LNCAP (cell line): Measurements from ENCODE around the gene TELO2.

Experiments
- TF ChIP-seq, protein P1 (sequence below): fragments of 450-650 bp; IDR thresholded peaks from 2 replicates; pipeline ENCODE4 v1.5.1; 2017; ENCODE audit warnings: mild to moderate bottlenecking

TELO2 gene

DNA sequence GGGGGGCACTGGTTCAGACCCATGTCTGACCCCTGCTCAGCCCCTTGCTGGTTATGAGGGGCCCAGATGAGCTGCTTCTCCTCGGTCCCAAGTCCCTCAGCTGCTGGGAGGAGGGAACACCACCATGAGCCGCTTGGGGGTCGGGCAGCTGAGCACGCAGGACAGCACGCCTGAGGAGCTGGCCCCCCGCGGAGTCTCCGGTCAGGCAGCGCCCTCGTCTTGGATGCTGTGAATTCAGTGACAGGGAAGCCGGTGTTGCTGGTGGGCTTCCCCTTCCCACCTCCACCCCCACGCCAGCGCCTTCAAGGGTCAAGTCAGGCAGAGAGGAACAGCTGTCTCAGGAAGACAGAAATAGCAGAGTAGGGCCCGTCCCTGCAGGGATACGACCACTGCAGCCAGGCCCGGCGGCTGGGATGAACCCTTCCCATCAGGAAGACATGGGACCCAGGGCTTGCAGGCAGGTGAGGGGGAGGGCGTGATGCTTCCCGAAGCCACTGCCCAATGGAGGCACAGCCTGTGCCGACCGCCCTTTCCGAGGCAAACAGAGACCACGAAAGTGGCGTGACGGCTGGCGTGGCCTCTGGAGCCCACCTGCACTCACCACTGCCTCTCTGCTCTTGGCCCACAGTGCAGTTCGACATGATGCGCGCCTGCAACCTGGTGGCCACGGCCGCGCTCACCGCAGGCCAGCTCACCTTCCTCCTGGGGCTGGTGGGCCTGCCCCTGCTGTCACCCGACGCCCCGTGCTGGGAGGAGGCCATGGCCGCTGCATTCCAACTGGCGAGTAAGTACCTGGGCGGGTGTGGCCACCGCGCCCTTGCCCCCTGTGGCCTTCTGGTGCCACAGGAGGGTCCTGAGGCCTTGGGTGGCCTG is 48.4 kb downstream of the TELO2 start:
- TF ChIP-seq, protein P1, sequence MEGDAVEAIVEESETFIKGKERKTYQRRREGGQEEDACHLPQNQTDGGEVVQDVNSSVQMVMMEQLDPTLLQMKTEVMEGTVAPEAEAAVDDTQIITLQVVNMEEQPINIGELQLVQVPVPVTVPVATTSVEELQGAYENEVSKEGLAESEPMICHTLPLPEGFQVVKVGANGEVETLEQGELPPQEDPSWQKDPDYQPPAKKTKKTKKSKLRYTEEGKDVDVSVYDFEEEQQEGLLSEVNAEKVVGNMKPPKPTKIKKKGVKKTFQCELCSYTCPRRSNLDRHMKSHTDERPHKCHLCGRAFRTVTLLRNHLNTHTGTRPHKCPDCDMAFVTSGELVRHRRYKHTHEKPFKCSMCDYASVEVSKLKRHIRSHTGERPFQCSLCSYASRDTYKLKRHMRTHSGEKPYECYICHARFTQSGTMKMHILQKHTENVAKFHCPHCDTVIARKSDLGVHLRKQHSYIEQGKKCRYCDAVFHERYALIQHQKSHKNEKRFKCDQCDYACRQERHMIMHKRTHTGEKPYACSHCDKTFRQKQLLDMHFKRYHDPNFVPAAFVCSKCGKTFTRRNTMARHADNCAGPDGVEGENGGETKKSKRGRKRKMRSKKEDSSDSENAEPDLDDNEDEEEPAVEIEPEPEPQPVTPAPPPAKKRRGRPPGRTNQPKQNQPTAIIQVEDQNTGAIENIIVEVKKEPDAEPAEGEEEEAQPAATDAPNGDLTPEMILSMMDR, result no peak

DNA sequence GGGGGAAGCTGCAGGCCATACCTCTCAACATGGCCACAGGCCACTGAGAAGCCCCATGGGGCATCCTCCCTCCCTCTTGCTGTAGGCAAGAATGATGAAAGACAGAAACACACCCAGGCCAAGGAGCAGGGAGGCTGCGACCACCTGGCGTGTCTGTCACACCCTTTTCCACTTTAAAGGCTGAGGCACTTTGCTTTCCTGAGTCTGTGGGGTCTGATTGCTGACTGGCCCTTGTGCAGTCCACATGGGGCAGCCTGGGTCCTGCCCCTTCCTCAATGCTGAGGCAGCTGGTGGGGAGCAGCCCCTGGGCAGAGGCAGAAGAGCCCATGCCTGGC is 49.0 kb downstream of the TELO2 start:
- TF ChIP-seq, protein P1, result no peak

DNA sequence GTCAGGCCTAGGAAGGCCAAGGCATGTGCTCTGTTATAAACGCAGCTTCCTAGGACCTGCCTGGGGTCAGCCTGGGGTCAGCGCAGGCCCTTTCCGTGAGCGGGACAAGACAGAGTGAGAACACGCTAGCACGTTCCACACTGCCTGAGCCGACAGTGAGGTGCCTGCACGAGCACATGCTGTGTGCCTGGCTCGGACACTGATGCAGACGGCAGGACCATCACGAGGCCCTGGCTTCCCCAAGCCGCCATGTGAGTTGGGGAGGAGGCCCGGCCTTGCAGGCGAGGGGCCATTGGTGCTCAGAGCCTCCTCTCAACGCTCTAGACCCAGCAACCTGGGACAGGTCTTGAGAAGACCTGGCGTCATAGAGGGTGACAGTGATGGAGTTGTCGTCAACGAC is 49.4 kb downstream of the TELO2 start:
- TF ChIP-seq, protein P1, result no peak

DNA sequence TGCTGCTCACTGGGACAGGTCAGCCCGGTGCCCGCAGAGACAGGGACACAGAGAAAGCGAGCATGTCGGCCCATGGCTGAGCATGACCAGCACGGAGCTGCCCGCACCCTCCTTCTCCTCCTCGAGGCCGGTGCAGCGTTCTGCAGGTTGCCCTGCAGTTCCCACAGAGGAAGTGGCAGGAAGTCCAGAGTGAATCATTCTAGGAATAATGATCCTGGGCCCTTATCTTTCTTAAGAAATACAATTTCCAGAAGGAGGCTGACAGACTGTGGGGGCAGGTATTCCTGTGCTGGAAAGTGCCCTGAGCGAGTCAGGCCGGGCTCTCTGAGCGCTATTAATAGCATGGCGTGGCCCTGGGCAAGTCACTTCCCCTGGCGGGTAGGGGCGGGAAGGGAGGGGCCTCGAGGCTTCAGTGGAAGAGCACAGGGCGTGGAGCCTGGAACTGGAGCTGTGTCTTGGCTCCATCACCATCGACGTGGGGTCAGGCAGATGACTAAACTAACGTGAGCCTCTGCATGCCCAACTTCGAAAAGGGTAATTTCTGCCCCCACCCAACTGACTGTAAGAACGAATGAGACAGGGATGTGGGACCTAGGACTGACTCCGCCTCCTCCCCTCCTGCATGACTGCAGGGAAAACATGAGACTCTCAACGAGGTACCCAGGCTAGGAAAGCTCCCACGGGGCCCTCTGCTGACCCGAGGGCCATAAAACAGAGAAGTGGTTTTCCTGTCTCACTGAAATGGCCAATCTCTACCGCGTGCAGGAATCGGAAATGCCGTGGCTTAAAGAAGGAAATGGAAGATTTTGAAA is 50.1 kb downstream of the TELO2 start:
- TF ChIP-seq, protein P1, result no peak; the same call in 1 of the 2 replicates

DNA sequence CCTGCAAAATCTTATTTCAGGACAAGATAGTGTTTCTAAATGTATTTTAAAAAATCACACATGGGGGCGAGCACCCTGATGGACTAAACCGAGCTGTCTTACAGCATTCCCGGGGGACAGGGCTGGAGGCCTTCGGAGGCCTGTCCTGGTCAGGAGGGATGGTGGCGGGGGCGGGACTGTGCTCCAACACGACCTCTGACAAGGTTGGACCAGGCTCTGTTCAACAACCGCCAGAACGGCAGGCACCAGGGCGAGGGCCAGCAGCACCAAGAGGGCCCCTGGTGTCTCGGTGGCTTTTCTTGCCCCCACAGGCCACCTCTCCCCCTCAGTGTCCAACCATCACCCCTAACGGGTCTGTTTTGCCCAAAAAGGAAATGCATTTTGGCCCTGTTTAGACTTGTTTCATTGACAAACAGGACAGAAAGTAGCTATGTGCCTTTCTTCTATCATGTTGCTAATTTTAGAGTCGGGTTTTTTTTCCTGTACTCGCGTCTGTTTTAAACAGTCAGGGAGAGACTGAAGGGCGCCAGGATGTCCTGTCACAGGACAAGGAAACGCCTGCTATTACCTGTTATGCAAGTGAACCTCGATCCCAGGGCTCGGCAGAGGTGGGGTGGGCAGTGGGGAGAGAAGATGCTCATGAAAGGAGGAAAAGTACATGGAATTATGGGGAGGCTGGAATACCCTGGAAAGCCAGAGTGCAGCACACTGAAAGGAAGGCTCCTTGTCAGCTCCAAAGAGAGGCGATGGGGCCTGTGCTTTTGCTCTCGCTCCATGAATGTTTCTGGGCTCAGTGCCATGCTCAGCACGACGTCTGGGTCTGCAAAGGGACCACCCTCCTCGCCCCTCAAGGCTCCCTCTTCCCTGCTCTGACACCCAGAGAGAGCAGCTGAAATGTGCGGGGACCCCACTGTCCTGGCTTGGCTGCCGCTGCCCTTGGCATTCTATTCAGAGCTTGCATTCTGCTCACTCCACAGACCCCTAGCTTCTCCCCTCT is 52.2 kb downstream of the TELO2 start:
- TF ChIP-seq, protein P1, result no peak

DNA sequence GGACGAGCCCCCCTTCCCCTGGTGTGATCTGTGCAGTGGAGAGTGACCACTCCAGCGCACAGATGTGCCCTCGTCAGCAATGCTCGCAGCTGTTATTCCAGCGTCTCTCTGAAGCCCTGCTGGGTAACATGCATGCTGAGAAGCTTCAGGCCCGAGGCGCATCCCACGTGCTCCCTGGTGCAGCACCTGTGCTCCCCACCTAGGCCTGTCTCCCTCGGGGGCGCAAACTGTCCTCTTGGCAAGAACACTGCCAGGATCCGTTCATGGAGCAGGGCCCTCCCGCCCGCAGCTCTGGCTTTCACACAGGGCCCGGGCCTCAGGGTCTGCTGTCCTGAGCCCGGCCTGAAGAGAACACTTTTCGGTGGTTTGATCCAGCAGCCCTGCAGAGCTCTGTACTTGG is 53.3 kb downstream of the TELO2 start:
- TF ChIP-seq, protein P1, result no peak

DNA sequence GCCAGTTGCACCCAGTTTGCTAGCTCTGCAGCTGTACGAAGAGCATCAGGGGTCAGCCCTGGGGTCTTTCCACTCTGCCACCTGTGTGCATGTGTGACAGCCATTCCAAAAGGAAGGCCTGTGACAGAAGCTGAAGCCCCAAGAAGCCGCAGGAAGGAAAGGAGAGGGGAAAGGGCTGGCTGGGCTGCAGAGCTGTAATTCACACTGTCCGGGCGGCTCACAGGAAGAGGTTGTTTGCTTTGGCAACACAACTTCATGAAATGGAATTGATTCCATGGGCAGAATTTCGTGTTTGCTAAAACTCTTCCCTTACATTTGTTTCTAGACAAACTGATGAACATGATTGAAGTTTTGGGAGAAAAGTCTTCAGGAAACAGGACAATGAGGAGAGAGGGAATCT is 55.1 kb downstream of the TELO2 start:
- TF ChIP-seq, protein P1, result no peak
